Liver (tissue), 3 donors: Measurements from ENCODE around the gene CCDC91.

Source experiments
- EGR1 ChIP-seq, 2 donors: IDR thresholded peaks; 2 replicates each; pipeline ENCODE4 v1.6.1; 2016 to 2018; ENCODE audit warnings: antibody characterized with exemption in 2 of 2, low read depth in 2 of 2
- FOXA1 ChIP-seq: IDR thresholded peaks from 2 replicates; pipeline ENCODE4 v1.6.1; 2016; ENCODE audit warnings: antibody characterized with exemption
- FOXA2 ChIP-seq: IDR thresholded peaks from 2 replicates; pipeline ENCODE4 v1.6.1; 2016; ENCODE audit warnings: antibody characterized with exemption
- GABPA ChIP-seq, 2 donors: IDR thresholded peaks in 1 of 2; conservative IDR thresholded peaks in 1 of 2; 2 replicates each; pipeline ENCODE4 v1.6.1; 2016; ENCODE audit warnings: antibody characterized with exemption in 2 of 2, mild to moderate bottlenecking in 1 of 2, moderate library complexity in 1 of 2
- HNF4A ChIP-seq, 2 donors: conservative IDR thresholded peaks; 2 replicates each; pipeline ENCODE4 v1.6.1; 2016; ENCODE audit warnings: antibody characterized with exemption in 2 of 2, mild to moderate bottlenecking in 2 of 2
- RAD21 ChIP-seq, 2 donors: IDR thresholded peaks; 2 replicates each; pipeline ENCODE4 v1.6.1; 2016; ENCODE audit warnings: antibody characterized with exemption in 2 of 2, mild to moderate bottlenecking in 2 of 2
- RXRA ChIP-seq, 2 donors: IDR thresholded peaks; 2 replicates each; pipeline ENCODE4 v1.6.1; 2017 to 2018; ENCODE audit warnings: antibody characterized with exemption in 2 of 2, mild to moderate bottlenecking in 1 of 2
- SP1 ChIP-seq: IDR thresholded peaks from 2 replicates; pipeline ENCODE4 v1.6.1; 2018; ENCODE audit warnings: antibody characterized with exemption, mild to moderate bottlenecking
- TAF1 ChIP-seq: conservative IDR thresholded peaks from 2 replicates; pipeline ENCODE4 v1.6.1; 2016; ENCODE audit warnings: antibody characterized with exemption, mild to moderate bottlenecking
- YY1 ChIP-seq: IDR thresholded peaks from 2 replicates; pipeline ENCODE4 v1.6.1; 2016; ENCODE audit warnings: antibody characterized with exemption, mild to moderate bottlenecking
- TF ChIP-seq, protein P1 (sequence below): fragments of 150-350 bp; IDR thresholded peaks from 2 replicates; pipeline ENCODE4 v1.5.1; 2017; ENCODE audit warnings: improper control_type of control experiment, low read depth, low read length; ENCODE audit not compliant: missing input control
- TF ChIP-seq, protein P2 (sequence below): IDR thresholded peaks from 2 replicates; pipeline ENCODE4 v1.6.1; 2016; ENCODE audit warnings: antibody characterized with exemption
- TF ChIP-seq, protein P3 (sequence below): IDR thresholded peaks from 2 replicates; pipeline ENCODE4 v1.6.1; 2016; ENCODE audit warnings: antibody characterized with exemption, mild to moderate bottlenecking
- TF ChIP-seq, protein P4 (sequence below): IDR thresholded peaks from 2 replicates; pipeline ENCODE4 v1.6.1; 2016; ENCODE audit warnings: antibody characterized with exemption
- donor health status: healthy.
- donor health status: healthy.

DNA sequence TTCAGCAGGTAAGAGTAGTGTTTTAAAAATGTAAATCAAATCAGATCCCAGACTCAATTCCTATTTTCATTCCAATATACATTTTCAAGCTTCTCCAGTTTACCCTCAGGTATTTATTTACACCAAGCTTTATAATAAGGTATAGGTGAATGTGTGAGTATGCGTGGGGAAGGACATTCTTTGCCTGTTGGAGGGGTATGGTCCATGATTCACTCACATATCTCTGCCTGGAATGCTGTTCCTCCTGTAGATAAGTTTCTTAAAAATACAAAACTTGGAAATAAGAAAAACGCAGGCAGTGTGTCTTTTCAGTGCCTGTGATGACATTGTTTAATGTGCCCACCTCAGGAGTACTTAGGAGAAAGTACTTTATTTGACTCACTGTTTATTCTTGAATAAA is 118.6 kb downstream of the CCDC91 start:
- TF ChIP-seq TAF1: no peak
- TF ChIP-seq, protein P1, sequence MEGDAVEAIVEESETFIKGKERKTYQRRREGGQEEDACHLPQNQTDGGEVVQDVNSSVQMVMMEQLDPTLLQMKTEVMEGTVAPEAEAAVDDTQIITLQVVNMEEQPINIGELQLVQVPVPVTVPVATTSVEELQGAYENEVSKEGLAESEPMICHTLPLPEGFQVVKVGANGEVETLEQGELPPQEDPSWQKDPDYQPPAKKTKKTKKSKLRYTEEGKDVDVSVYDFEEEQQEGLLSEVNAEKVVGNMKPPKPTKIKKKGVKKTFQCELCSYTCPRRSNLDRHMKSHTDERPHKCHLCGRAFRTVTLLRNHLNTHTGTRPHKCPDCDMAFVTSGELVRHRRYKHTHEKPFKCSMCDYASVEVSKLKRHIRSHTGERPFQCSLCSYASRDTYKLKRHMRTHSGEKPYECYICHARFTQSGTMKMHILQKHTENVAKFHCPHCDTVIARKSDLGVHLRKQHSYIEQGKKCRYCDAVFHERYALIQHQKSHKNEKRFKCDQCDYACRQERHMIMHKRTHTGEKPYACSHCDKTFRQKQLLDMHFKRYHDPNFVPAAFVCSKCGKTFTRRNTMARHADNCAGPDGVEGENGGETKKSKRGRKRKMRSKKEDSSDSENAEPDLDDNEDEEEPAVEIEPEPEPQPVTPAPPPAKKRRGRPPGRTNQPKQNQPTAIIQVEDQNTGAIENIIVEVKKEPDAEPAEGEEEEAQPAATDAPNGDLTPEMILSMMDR: no peak
- TF ChIP-seq FOXA1: no peak
- TF ChIP-seq, protein P2, sequence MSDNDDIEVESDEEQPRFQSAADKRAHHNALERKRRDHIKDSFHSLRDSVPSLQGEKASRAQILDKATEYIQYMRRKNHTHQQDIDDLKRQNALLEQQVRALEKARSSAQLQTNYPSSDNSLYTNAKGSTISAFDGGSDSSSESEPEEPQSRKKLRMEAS: no peak
- TF ChIP-seq GABPA (IDR thresholded peaks at IDR 0.05 in 1 of 2, conservative IDR thresholded peaks at IDR 0.05 in 1 of 2): no peak
- TF ChIP-seq, protein P3, sequence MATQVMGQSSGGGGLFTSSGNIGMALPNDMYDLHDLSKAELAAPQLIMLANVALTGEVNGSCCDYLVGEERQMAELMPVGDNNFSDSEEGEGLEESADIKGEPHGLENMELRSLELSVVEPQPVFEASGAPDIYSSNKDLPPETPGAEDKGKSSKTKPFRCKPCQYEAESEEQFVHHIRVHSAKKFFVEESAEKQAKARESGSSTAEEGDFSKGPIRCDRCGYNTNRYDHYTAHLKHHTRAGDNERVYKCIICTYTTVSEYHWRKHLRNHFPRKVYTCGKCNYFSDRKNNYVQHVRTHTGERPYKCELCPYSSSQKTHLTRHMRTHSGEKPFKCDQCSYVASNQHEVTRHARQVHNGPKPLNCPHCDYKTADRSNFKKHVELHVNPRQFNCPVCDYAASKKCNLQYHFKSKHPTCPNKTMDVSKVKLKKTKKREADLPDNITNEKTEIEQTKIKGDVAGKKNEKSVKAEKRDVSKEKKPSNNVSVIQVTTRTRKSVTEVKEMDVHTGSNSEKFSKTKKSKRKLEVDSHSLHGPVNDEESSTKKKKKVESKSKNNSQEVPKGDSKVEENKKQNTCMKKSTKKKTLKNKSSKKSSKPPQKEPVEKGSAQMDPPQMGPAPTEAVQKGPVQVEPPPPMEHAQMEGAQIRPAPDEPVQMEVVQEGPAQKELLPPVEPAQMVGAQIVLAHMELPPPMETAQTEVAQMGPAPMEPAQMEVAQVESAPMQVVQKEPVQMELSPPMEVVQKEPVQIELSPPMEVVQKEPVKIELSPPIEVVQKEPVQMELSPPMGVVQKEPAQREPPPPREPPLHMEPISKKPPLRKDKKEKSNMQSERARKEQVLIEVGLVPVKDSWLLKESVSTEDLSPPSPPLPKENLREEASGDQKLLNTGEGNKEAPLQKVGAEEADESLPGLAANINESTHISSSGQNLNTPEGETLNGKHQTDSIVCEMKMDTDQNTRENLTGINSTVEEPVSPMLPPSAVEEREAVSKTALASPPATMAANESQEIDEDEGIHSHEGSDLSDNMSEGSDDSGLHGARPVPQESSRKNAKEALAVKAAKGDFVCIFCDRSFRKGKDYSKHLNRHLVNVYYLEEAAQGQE: no peak
- TF ChIP-seq YY1: no peak
- TF ChIP-seq RXRA (IDR thresholded peaks at IDR 0.05): no peak
- TF ChIP-seq SP1: no peak
- TF ChIP-seq FOXA2: no peak
- TF ChIP-seq, protein P4, sequence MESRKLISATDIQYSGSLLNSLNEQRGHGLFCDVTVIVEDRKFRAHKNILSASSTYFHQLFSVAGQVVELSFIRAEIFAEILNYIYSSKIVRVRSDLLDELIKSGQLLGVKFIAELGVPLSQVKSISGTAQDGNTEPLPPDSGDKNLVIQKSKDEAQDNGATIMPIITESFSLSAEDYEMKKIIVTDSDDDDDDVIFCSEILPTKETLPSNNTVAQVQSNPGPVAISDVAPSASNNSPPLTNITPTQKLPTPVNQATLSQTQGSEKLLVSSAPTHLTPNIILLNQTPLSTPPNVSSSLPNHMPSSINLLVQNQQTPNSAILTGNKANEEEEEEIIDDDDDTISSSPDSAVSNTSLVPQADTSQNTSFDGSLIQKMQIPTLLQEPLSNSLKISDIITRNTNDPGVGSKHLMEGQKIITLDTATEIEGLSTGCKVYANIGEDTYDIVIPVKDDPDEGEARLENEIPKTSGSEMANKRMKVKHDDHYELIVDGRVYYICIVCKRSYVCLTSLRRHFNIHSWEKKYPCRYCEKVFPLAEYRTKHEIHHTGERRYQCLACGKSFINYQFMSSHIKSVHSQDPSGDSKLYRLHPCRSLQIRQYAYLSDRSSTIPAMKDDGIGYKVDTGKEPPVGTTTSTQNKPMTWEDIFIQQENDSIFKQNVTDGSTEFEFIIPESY: no peak
- TF ChIP-seq RAD21 (IDR thresholded peaks at IDR 0.05): no peak
- no peak for TF ChIP-seq EGR1 (IDR thresholded peaks at IDR 0.05; ENCODE audit: low read depth in 2 of 2)
- TF ChIP-seq HNF4A (conservative IDR thresholded peaks at IDR 0.05): no peak
